H1 (cell line): ENCODE measurements around the gene APMAP. TPM values are rescaled to one million over a fixed set of nuclear protein-coding genes. Genes with fewer than 3 reads are reported as not detected.
"Not testable (repeated sequence)": the region's sequence is repeated elsewhere in the genome, so short reads cannot be mapped to it uniquely, and the experiment has no call there.

Experiments
- CTCF ChIA-PET: fragments of 300-600 bp; sonication (Branson Sonifier 250); formaldehyde crosslinking; loops from one replicate; lab custom pipeline; 2021; ENCODE audit not compliant: partially characterized antibody; lab: Charles Lee
- POLR2A ChIA-PET: fragments of 300-600 bp; sonication (Branson Sonifier 250); formaldehyde crosslinking; loops from one replicate; lab custom pipeline; 2021; ENCODE audit warnings: inconsistent platforms; ENCODE audit not compliant: partially characterized antibody; lab: Charles Lee
- DNase-seq, 2 experiments: peaks; one replicate each; pipeline versions ENCODE4 v3.0.0 to v3.0.0-alpha.2; 2010 to 2022; ENCODE audit warnings: low spot score in 2 of 2, low read depth in 1 of 2, mixed read lengths in 1 of 2
- FAIRE-seq: peaks from 2 replicates; lab custom pipeline; 2011; peaks lifted over from hg19 to GRCh38; lab: Jason Lieb, UNC
- H2AFZ ChIP-seq: 2 replicates; pipeline ENCODE4 v1.8.1; 2012; ENCODE audit warnings: low read length, inconsistent platforms
- H2AK5ac ChIP-seq: 2 replicates; pipeline ENCODE4 v1.6.1; 2013; ENCODE audit warnings: low read depth, low read length
- H2BK120ac ChIP-seq: replicated peaks from 2 replicates; pipeline ENCODE3; 2013; ENCODE audit warnings: low read depth, low read length, inconsistent platforms
- H2BK12ac ChIP-seq: 2 replicates; pipeline ENCODE4 v1.6.1; 2013; ENCODE audit warnings: low read depth, low read length
- H2BK15ac ChIP-seq: 2 replicates; pipeline ENCODE4 v1.6.1; 2013; ENCODE audit warnings: low read length
- H2BK20ac ChIP-seq: 2 replicates; pipeline ENCODE4 v1.6.1; 2013; ENCODE audit warnings: low read length
- H2BK5ac ChIP-seq: 2 replicates; pipeline ENCODE4 v1.6.1; 2013; ENCODE audit warnings: low read depth, low read length
- H3K14ac ChIP-seq: 2 replicates; pipeline ENCODE4 v1.6.1; 2013; ENCODE audit warnings: inconsistent platforms; ENCODE audit not compliant: insufficient read length
- H3K18ac ChIP-seq: 2 replicates; pipeline ENCODE4 v1.6.1; 2013; ENCODE audit warnings: low read length; ENCODE audit errors: extremely low read depth
- H3K23ac ChIP-seq: 2 replicates; pipeline ENCODE4 v1.6.1; 2013; ENCODE audit warnings: inconsistent platforms; ENCODE audit not compliant: insufficient read length
- H3K23me2 ChIP-seq: 2 replicates; pipeline ENCODE4 v1.6.1; 2013; ENCODE audit warnings: low read depth, low read length
- H3K27ac ChIP-seq: 2 replicates; pipeline ENCODE4 v1.6.1; 2011; ENCODE audit warnings: low read depth, low read length, inconsistent platforms
- H3K27me3 ChIP-seq, 4 experiments: replicated peaks in 1 of 4; 1 replicate in 1 of 4; 2 replicates in 3 of 4; pipeline versions ENCODE4 v1.6.1 to v1.8.1; 2011 to 2013; ENCODE audit warnings: low read length in 3 of 4, mild to moderate bottlenecking in 3 of 4, inconsistent platforms in 2 of 4, mixed read lengths in 2 of 4, moderate library complexity in 1 of 4; ENCODE audit not compliant: control insufficient read depth in 3 of 4, insufficient read depth in 3 of 4; ENCODE audit errors: extremely low read depth in 1 of 4
- H3K36me3 ChIP-seq, 4 experiments: 2 replicates each; pipeline versions ENCODE4 v1.6.1 to v1.8.1; 2011 to 2013; ENCODE audit warnings: mild to moderate bottlenecking in 4 of 4, low read length in 3 of 4, moderate library complexity in 2 of 4, control low read depth in 1 of 4, inconsistent platforms in 1 of 4; ENCODE audit not compliant: insufficient read depth in 4 of 4, control insufficient read depth in 2 of 4
- H3K4ac ChIP-seq: replicated peaks from 2 replicates; pipeline ENCODE3; 2013; ENCODE audit warnings: low read length, low read depth, mixed read lengths, inconsistent platforms; ENCODE audit not compliant: insufficient read length
- H3K4me1 ChIP-seq, 4 experiments: replicated peaks in 1 of 4; 1 replicate in 1 of 4; 2 replicates in 3 of 4; pipeline versions ENCODE4 v1.6.1 to v1.8.1; 2011 to 2013; ENCODE audit warnings: low read length in 3 of 4, inconsistent platforms in 2 of 4, mixed read lengths in 1 of 4; ENCODE audit not compliant: insufficient read depth in 4 of 4, control insufficient read depth in 3 of 4
- H3K4me2 ChIP-seq, 2 experiments: 2 replicates each; pipeline versions ENCODE4 v1.6.1 to v1.8.1; 2011 to 2013; ENCODE audit warnings: low read depth in 2 of 2, low read length in 2 of 2, control low read depth in 1 of 2, inconsistent platforms in 1 of 2, mild to moderate bottlenecking in 1 of 2; ENCODE audit not compliant: insufficient read depth in 1 of 2
- H3K4me3 ChIP-seq, 4 experiments: fragments of 200-600, 300-600 bp in 1 of 4; sonication (generic), shearing (Covaris generic), sonication (Bioruptor Twin) in 1 of 4; 2 replicates each; pipeline versions ENCODE4 v1.5.1 to v1.8.1; 2011 to 2016; ENCODE audit warnings: low read length in 4 of 4, low read depth in 3 of 4, control low read depth in 2 of 4, inconsistent platforms in 2 of 4, mild to moderate bottlenecking in 2 of 4, mixed read lengths in 1 of 4, moderate library complexity in 1 of 4; ENCODE audit not compliant: insufficient read depth in 2 of 4; ENCODE audit errors: extremely low read depth in 1 of 4
- H3K56ac ChIP-seq: replicated peaks from 2 replicates; pipeline ENCODE3; 2013; ENCODE audit warnings: low read depth, mild to moderate bottlenecking, mixed read lengths, low read length, inconsistent platforms; ENCODE audit not compliant: insufficient read length
- H3K79me1 ChIP-seq: 2 replicates; pipeline ENCODE4 v1.6.1; 2013; ENCODE audit warnings: low read depth, low read length, control low read depth
- H3K79me2 ChIP-seq, 2 experiments: 2 replicates each; pipeline versions ENCODE4 v1.6.1 to v1.8.1; 2012 to 2013; ENCODE audit warnings: low read length in 2 of 2, mild to moderate bottlenecking in 2 of 2, inconsistent platforms in 1 of 2; ENCODE audit not compliant: insufficient read depth in 2 of 2, control insufficient read depth in 1 of 2
- H3K9ac ChIP-seq, 4 experiments: replicated peaks in 1 of 4; 1 replicate in 1 of 4; 2 replicates in 3 of 4; pipeline versions ENCODE4 v1.6.1 to v1.8.1; 2011 to 2013; ENCODE audit warnings: low read depth in 3 of 4, low read length in 3 of 4, control low read depth in 2 of 4, mild to moderate bottlenecking in 2 of 4, moderate library complexity in 2 of 4, inconsistent platforms in 1 of 4; ENCODE audit errors: extremely low read depth in 1 of 4
- H3K9me3 ChIP-seq, 2 experiments: 2 replicates each; pipeline versions ENCODE4 v1.6.1 to v1.8.1; 2012 to 2013; ENCODE audit warnings: mild to moderate bottlenecking in 2 of 2, moderate library complexity in 2 of 2, control low read depth in 1 of 2, inconsistent platforms in 1 of 2, low read depth in 1 of 2, low read length in 1 of 2, mixed read lengths in 1 of 2; ENCODE audit not compliant: insufficient read depth in 2 of 2
- H4K20me1 ChIP-seq, 2 experiments: replicated peaks in 1 of 2; 2 replicates each; pipeline versions ENCODE3 to v1.8.1; 2011 to 2013; ENCODE audit warnings: inconsistent platforms in 2 of 2, low read length in 2 of 2, mild to moderate bottlenecking in 1 of 2; ENCODE audit not compliant: insufficient read depth in 2 of 2, control insufficient read depth in 1 of 2
- H4K5ac ChIP-seq: 2 replicates; pipeline ENCODE4 v1.6.1; 2013; ENCODE audit warnings: low read length, low read depth, mixed read lengths, inconsistent platforms; ENCODE audit not compliant: insufficient read length
- H4K8ac ChIP-seq: 2 replicates; pipeline ENCODE4 v1.8.0; 2013; ENCODE audit warnings: mild to moderate bottlenecking, moderate library complexity, low read length, inconsistent platforms; ENCODE audit not compliant: insufficient read depth; ENCODE audit errors: extremely low read depth
- H4K91ac ChIP-seq: replicated peaks from 2 replicates; pipeline ENCODE3; 2013; ENCODE audit warnings: low read length, mixed read lengths, inconsistent platforms; ENCODE audit not compliant: insufficient read length
- RAD21 ChIP-seq, 2 experiments: IDR thresholded peaks in 1 of 2; conservative IDR thresholded peaks in 1 of 2; 2 replicates each; pipeline ENCODE4 v1.6.1; 2011; ENCODE audit warnings: low read depth in 2 of 2, low read length in 2 of 2, improper control_type of control experiment in 1 of 2, inconsistent platforms in 1 of 2, mild to moderate bottlenecking in 1 of 2, moderate library complexity in 1 of 2
- WGBS, 2 experiments: shearing (Covaris generic) in 1 of 2; methylation state at CpG; one replicate each; pipeline versions ENCODE4 v1.1.6 to v1.1.7; 2013 to 2015; ENCODE audit warnings: low lambda C conversion rate in 2 of 2, mixed read lengths in 2 of 2, inconsistent platforms in 1 of 2, low coverage in 1 of 2, missing lambda C conversion rate in 1 of 2; ENCODE audit not compliant: insufficient replicate concordance in 2 of 2, insufficient coverage in 1 of 2, insufficient read length in 1 of 2; ENCODE audit errors: extremely low coverage in 1 of 2, missing lambda C conversion rate in 1 of 2; 5-methylcytosine and 5-hydroxymethylcytosine counted together
- polyA plus RNA-seq, 7 experiments: library from polyadenylated mRNA; depleted of rRNA in 3 of 7; stranded (reverse) in 5 of 7; unstranded in 2 of 7; fragments of >200 nt in 5 of 7; fragments of 200-250 nt in 2 of 7; gene quantifications; 1 replicate in 5 of 7; 2 replicates in 1 of 7; 4 replicates in 1 of 7; pipeline versions ENCODE4 v1.2.1 to v1.2.3, GENCODE V29; 2011 to 2013; ENCODE audit warnings: missing spikeins in 2 of 7, mixed read lengths in 2 of 7
- total RNA-seq: library from RNA; stranded (reverse); fragmentation: NEBNext Ultra II Directional; extraction: Animal tissue kit (Norgen Biotek cat#: 25700); gene quantifications from 2 replicates; pipeline ENCODE4 v1.2.1, GENCODE V29; 2021
- TF ChIP-seq, protein P1 (sequence below), 3 experiments: IDR thresholded peaks; 1 replicate in 2 of 3; 2 replicates in 1 of 3; pipeline versions ENCODE4 v1.5.1 to v1.6.1; 2011; ENCODE audit warnings: low read length in 3 of 3, mild to moderate bottlenecking in 3 of 3, inconsistent platforms in 2 of 3, low read depth in 1 of 3, moderate library complexity in 1 of 3; ENCODE audit not compliant: insufficient read depth in 1 of 3; ENCODE audit errors: control extremely low read depth in 1 of 3

APMAP gene
- total and polyA plus RNA-seq, 2 of the 8 experiments (the other 6 are each of a cell fraction or from before 2014, with no cell fraction given): 31.3 to 66.0 TPM

- Histone ChIP-seq H3K4me2 (peak overlapping the region; percentile 10 to 35; a peak in 1 of 4 replicates), H2AFZ (0 out of 2 replicates have a peak overlapping the region, but pooled peaks have one; percentile 42)
- not testable (repeated sequence) for H3K79me2 ChIP-seq, H3K9ac ChIP-seq, H2BK12ac ChIP-seq, H2BK5ac ChIP-seq, H3K4ac ChIP-seq, H3K27me3 ChIP-seq, H2AK5ac ChIP-seq, H3K4me1 ChIP-seq, H4K20me1 ChIP-seq, H4K5ac ChIP-seq, H2BK20ac ChIP-seq, H3K36me3 ChIP-seq, H3K23me2 ChIP-seq, H3K18ac ChIP-seq, H4K91ac ChIP-seq, H3K14ac ChIP-seq, H3K23ac ChIP-seq, H2BK120ac ChIP-seq, H3K9me3 ChIP-seq, H2BK15ac ChIP-seq, H4K8ac ChIP-seq, H3K27ac ChIP-seq, H3K56ac ChIP-seq, H3K79me1 ChIP-seq, H3K4me3 ChIP-seq, DNase-seq
- WGBS, 2 experiments: 72% methylated on average over 15 of the region's 15 CpGs; no CpG with 5 or more reads in 1 of the 2 experiments
- POLR2A ChIA-PET: interaction anchor here (1.2 kb wide), 1 partner anchor 12 kb away, joined by 3 read pairs; no protein-coding TSS in a partner anchor
- TF ChIP-seq, protein P1, sequence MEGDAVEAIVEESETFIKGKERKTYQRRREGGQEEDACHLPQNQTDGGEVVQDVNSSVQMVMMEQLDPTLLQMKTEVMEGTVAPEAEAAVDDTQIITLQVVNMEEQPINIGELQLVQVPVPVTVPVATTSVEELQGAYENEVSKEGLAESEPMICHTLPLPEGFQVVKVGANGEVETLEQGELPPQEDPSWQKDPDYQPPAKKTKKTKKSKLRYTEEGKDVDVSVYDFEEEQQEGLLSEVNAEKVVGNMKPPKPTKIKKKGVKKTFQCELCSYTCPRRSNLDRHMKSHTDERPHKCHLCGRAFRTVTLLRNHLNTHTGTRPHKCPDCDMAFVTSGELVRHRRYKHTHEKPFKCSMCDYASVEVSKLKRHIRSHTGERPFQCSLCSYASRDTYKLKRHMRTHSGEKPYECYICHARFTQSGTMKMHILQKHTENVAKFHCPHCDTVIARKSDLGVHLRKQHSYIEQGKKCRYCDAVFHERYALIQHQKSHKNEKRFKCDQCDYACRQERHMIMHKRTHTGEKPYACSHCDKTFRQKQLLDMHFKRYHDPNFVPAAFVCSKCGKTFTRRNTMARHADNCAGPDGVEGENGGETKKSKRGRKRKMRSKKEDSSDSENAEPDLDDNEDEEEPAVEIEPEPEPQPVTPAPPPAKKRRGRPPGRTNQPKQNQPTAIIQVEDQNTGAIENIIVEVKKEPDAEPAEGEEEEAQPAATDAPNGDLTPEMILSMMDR (IDR thresholded peaks at IDR 0.05; ENCODE audit: control extremely low read depth in 1 of 3, insufficient read depth in 1 of 3, low read depth in 1 of 3, low read length in 3 of 3): peak in 2 of 3 experiments; percentile 30 to 56; a peak in 2 of 4 replicates
- peak; percentile 40 to 52 for TF ChIP-seq RAD21 (IDR thresholded peaks at IDR 0.05 in 1 of 2, conservative IDR thresholded peaks at IDR 0.05 in 1 of 2; ENCODE audit: low read depth in 2 of 2, low read length in 2 of 2)
- peak; percentile 65 for FAIRE-seq
- CTCF ChIA-PET: interaction anchor here (0.7 to 5.4 kb wide), 28 partner anchors 9 to 790 kb away, joined by 3 to 48 read pairs (median 5); no protein-coding TSS in a partner anchor
Measured at GRCh38 chr20:24930724-24931688, 61.5 kb downstream of the APMAP start.
